NOMO-1 (cell line): ENCODE data around the gene C9orf152.
"Not testable (repeated sequence)": the region's sequence is repeated elsewhere in the genome, so short reads cannot be mapped to it uniquely, and the experiment has no call there.

Experiments used
- DNase-seq, 2 experiments: peaks; one replicate each; lab custom pipeline; 2025; ENCODE audit not compliant: unreplicated experiment in 2 of 2; lab: John Stamatoyannopoulos, UW

Gene C9orf152

GRCh38 chr9:110217656-110218099, 9.7 kb upstream of the C9orf152 start:
- peak in 1 of 2 experiments; percentile 56 for DNase-seq

- no peak for DNase-seq
Observed at GRCh38 chr9:110214586-110215355, 6.8 kb upstream of the C9orf152 start.

- DNase-seq: no peak
Observed at GRCh38 chr9:110214090-110214489, 6.1 kb upstream of the C9orf152 start.

GRCh38 chr9:110213413-110214044, 5.6 kb upstream of the C9orf152 start:
- no peak for DNase-seq

GRCh38 chr9:110207071-110207641, 803 bp downstream of the C9orf152 start:
- DNase-seq: no peak

- no peak for DNase-seq
Observed at GRCh38 chr9:110206389-110206788, 1.6 kb downstream of the C9orf152 start.

GRCh38 chr9:110205612-110206011, 2.3 kb downstream of the C9orf152 start:
- not testable (repeated sequence) for DNase-seq

GRCh38 chr9:110202232-110202631, 5.7 kb downstream of the C9orf152 start:
- DNase-seq: no peak

- DNase-seq: no peak
Observed at GRCh38 chr9:110199643-110200042, 8.3 kb downstream of the C9orf152 start.

- no peak for DNase-seq
Observed at GRCh38 chr9:110198357-110198756, 9.6 kb downstream of the C9orf152 start.

- no peak for DNase-seq
Observed at GRCh38 chr9:110197330-110198187, 10.4 kb downstream of the C9orf152 start.

- not testable (repeated sequence) for DNase-seq
Observed at GRCh38 chr9:110196084-110196499, 11.9 kb downstream of the C9orf152 start.

GRCh38 chr9:110192531-110193261, 15.3 kb downstream of the C9orf152 start:
- DNase-seq: peak; percentile 16 to 65

- DNase-seq: no peak
Observed at GRCh38 chr9:110191615-110192014, 16.3 kb downstream of the C9orf152 start.

- DNase-seq: no peak
Observed at GRCh38 chr9:110189559-110190320, 18.2 kb downstream of the C9orf152 start.

GRCh38 chr9:110188991-110189390, 19.0 kb downstream of the C9orf152 start:
- peak; percentile 7 to 82 for DNase-seq

- DNase-seq: no peak
Observed at GRCh38 chr9:110188101-110188500, 19.9 kb downstream of the C9orf152 start.

GRCh38 chr9:110187126-110187525, 20.8 kb downstream of the C9orf152 start:
- DNase-seq: no peak

- DNase-seq: no peak
Observed at GRCh38 chr9:110186254-110186653, 21.7 kb downstream of the C9orf152 start.
